ENCODE data around the gene PRR7.

Gene PRR7

DNA sequence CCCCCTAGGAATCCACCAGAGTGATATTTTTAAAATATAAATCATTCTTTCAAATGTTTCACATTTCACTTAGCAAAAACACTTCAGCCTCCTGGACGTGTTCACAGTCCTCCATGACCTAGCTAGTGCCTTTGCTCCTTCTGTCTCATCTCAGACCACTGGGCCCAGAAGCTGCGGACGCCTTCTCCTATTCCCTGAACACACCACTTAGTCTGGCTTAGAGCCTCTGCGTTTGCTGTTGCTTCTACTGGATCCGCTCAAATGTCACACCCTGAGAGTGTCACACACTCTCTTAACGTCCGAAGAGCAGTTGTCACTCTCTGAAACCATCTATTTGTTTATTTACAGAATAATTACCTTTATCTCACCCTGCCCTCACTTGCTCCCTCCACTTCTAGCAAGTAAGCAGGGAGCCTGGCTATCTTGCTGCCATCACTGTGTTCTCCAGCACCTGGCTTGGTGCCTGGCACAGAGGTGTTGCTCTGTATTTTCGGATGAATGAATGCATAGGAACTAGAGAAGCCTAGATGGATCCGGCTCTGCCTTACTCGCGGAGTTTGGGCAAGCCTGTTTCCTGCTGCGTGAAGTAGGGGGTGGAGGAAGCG lies 21.3 kb upstream of the PRR7 start:
- no peak for DNase-seq (ENCODE audit: low read depth)

DNA sequence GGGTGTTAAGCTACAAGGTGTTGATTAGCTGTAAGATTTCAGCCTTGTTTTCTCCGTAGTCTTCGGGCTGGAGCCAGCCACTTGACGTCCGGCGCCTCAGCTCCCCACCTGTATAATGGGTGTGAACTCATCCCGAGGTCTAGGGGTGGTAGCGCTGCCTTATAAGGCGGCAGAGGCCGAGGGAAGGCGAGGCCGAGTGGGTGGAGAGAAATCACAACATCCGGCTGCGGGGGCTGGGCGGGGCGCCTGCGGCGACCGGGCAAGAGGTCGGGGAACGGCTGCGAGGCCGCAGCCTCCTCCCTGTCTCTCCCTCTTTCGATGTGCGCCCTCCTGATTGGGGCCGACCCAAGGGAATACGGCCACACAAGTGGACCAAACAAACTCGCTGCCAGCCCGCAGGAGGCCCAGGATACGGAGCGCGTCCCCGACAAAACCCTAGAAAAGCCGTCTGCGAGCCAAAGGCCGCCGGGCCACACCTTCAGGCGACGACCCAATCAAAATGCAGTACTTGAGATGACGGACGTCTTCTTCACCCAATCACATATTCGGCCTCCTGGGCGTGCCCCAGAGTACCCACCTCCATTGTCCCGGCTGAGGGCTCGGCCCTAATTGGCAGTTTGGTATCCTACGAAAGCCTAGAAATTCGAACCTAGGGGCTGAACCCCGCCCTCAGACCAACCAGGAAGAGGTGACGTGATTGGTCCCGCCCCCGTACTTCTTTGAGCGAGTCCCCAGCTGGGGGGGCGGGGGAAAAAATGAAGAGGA lies 20.6 kb upstream of the PRR7 start:
- peak; percentile 100 for DNase-seq (ENCODE audit: low read depth)

DNA sequence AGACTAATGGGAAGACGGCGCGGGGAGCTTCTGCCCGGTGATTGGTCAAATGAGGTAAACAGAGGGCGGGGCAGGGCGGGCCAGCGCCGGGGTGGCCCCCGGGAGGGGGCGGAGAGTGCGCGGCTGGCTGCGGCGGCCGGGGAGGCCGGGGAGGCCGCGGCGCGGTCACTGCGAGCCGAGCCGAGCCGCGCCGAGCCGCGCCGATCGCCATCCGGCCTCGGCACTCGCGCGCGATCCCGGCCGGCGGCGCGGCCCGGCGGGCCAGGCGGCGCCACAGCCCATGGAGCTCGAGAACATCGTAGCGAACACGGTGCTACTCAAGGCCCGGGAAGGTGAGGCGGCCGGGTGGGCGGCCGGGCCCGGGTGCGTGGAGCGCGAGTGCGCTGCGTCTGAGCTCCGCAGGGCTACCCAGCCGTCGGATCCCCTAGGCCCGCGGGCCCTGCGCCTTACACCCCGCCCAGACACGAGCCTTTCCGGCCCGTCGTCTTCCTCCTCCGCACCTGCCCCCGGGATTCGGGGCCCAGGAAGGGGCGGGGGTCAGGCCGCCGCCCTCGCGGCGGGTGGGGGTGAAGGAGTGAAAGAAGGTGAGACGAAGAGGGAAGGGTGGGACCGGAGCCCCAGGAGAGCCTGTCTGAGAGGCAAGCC lies 19.9 kb upstream of the PRR7 start, which contains the start of gene GRK6:
Gene GRK6 (plus strand): TSS at position 111 of the 645 bp plus-strand sequence. CDS start 170 bp downstream, at position 281.
- DNase-seq (ENCODE audit: low read depth), result peak; percentile 57

DNA sequence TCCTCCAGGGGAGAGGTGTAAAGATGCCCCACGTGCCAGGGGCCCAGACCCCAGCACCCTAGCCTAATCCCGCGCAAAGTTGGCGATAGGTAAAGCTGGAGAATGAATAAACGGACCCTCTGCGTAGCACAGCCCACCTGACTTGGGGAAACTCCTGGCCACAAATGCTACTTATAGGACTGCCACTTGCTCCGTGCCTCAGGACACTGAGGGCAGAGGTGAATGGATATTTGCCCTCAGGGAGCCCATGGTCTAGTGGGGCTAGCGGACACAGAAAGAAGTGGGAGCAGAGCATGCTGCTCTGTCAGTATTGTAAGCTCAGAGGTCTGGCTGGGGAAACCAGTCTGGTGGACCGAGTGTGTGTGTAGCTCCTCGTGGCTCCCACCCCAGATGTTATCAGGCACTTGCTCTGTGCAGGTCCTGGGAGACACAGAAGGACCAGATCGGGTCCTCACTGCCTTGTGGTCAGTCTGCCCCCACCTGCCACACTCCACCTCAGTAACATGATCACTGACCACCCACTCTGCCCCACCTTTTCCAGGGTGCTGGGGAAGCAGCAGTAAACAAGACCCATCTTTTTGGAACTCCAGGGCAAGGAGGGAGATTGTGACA lies 19.3 kb upstream of the PRR7 start:
- no peak for DNase-seq (ENCODE audit: low read depth)

- no peak for DNase-seq (ENCODE audit: low read depth)
Measured at GRCh38 chr5:177427919-177428573, 18.6 kb upstream of the PRR7 start.

- DNase-seq (ENCODE audit: low read depth), result no peak
Measured at GRCh38 chr5:177428574-177429217, 17.9 kb upstream of the PRR7 start.

DNA sequence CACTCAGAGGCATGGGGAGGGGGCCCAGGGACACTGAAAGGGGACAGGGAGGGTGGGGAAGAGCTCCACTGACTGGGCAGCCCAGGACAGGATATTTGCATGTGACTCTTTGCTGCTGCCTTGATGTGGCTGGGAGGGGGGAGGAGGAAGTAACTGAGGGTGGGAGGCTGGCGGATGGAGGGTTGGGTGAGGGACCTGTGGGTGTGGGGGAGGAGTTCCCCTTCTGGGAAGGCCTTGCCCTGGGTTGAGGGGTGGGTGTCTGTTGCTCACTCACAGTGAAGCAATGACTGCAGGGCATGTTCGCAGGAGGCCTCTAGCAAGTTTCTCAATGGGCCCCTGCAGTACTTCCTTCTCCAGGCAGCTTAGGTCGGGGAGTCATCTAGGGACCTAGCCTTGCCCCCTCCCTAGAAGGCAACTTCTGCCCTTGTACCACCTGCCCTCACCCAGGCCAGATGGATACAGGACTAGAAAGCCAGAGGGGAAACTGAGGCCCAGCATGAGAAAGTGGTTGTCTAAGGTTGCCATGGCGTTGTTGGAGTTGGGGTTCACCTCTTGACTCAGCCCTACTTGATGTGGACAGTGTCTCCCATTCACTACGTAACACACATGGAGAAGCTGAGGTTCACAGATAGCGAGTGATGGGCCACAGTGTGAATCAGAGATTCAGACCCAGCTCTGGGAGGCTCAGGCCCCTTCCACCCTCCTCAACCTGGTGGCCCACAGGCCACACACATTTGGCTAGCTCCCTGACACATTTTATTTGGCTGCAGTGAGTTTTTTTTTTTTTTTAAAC lies 17.2 kb upstream of the PRR7 start:
- peak; percentile 72 for DNase-seq (ENCODE audit: low read depth)

- no peak for DNase-seq (ENCODE audit: low read depth)
Measured at GRCh38 chr5:177430140-177430951, 16.3 kb upstream of the PRR7 start.

DNA sequence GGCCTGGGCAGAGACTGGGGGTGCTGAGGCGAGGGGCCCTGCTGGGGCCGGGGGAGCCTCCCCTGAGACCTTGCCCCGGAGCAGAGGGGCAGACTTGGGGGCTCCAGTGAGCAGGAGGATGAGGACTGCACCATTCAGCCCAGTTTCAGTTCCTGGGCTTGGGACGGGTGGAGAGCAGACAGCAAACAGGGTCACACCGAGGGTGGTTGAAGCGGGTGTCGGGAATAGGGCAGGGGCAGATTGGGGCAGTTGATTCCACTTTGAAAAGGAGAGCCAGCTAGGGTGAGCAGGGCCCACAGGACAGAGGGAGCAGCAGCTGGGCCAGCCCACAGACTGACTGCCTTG lies 15.7 kb upstream of the PRR7 start:
- DNase-seq (ENCODE audit: low read depth), result no peak

DNA sequence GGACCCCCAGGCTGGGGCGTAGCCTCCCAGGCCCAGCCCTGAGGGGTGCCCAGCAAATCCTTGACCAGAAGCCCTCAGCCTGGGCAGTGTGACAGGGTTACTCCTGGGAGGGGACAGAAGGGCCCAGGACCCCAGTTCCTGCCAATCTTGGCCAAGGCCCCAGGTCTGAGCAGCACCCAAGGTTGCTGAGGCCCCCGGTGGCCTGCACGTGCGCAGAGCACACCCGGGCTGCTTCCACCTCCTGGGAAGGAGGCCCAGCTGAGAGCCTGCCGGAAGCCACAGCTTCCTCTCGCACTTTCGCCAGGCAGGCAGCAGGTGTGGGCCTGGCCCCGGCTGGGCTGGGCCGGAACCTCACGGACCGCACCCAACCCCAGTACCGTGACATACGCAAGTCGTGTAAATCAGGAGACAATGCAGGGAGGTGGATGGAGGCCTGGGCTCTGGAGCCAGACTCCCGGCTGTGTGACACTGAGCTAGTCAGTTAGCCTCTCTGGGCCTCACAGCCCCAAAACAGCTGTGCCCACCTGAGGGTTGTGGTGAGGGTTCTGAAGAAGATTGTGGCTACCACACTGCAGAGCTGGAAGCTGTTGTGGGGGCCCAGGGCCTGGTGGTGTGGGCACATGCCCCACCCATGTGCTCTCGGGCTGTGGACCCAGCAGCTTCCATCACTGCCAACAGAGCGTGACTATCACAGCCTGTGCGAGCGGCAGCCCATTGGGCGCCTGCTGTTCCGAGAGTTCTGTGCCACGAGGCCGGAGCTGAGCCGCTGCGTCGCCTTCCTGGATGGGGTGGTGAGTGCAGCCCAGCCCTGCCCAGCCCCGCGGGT lies 15.1 kb upstream of the PRR7 start:
- DNase-seq (ENCODE audit: low read depth), result peak; percentile 53

DNA sequence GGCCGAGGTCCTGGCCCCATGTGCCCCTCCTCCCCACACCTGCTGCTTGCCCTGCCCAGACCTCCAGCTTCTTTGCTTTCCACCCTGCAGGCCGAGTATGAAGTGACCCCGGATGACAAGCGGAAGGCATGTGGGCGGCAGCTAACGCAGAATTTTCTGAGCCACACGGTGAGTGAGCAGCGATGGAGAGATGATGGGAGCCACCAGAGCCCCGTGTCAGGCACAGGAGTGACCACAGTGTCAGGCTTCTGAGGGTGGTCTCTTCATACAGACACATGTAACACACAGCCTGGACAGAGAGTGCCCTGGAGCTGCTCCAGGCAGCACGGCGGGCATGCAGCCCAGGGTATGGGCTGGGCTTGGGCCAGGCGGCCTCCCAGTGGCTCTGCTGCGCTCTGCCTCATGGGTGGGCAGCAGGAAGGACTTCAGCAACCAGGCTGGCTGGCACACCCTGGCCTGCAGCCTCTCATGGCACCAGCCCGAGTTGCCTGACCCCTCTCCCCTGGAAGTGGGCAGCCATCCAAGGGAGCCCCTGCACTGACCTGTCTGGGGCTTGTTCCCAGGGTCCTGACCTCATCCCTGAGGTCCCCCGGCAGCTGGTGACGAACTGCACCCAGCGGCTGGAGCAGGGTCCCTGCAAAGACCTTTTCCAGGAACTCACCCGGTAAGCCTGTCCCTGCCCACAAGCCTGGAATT lies 14.3 kb upstream of the PRR7 start:
- DNase-seq (ENCODE audit: low read depth), result no peak

- DNase-seq (ENCODE audit: low read depth), result no peak
Measured at GRCh38 chr5:177432839-177433657, 13.6 kb upstream of the PRR7 start.

GRCh38 chr5:177433658-177434217 lies 12.9 kb upstream of the PRR7 start:
- no peak for DNase-seq (ENCODE audit: low read depth)

DNA sequence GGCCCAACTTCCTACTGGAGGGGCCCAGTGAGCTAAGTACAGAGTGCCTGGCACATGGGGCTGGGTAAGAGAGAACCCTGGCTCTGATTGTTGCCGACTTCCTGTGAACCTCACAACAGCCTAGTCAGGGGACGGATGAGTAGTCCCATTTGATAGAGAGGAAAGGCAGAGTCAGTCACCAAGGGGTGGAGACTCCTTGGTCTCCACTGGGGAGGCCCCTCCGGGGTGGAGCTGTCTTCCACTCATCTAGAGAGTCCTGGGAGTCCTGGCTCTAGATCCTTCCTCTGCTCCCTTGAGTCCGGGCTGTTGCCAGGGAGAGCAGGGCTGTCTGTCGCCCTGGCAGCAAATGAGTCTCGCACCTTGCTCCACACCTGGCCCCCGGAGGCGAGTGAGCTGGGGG lies 12.2 kb upstream of the PRR7 start:
- DNase-seq (ENCODE audit: low read depth), result no peak

DNA sequence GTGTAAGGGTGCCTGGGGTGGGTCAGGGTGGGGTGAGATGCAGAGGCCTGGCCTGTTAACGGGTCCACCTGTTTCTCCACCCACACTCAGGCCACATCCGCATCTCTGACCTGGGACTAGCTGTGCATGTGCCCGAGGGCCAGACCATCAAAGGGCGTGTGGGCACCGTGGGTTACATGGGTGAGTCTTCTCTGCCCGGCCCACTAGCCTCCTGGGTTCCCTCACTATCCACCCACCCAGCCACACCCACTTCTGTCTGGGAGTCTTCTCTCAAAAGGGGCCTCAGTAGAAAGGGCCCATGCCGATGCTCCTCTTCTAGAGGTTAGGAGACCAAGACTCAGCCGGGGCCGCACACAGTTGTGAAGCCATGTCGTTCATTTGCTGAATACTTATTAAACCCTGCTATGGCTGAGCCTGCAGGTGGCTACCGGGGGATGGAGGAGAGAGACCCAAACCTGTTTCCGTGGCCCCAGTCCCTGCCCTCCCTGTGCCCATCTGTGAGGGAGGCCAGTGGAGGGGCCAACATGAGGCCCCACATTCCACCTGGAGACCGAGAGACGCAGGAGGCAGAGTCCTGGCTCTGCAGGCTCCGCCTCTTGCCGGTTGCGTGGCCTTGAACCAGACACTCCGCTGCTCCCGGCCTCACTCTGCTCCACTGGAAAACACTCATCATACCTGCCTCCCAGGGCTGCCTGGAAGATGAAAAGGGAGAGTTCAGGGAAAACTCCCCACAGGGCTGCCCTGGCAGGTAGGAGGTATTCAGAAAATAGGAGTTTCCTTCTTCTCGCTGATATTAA lies 11.5 kb upstream of the PRR7 start:
- no peak for DNase-seq (ENCODE audit: low read depth)

GRCh38 chr5:177435847-177436536 lies 10.6 kb upstream of the PRR7 start:
- no peak for DNase-seq (ENCODE audit: low read depth)
